ENCODE results near the gene THAP7. TPM values are rescaled to one million over a fixed set of nuclear protein-coding genes. Genes with fewer than 3 reads are reported as not detected.

The THAP7 gene
- total and polyA plus RNA-seq, 11 donors = 15.3 to 39.0 (median 20.3) TPM

- 73 to 91% (median 84%) methylated on average over 12 of the region's 12 CpGs for WGBS, 4 donors
- ATAC-seq = no peak
- Histone ChIP-seq H3K36me3 (no peaks in the 10 kb centered on the region), H3K4me3 (peak overlapping the region in 5 of 12 donors; percentile 34 to 49 (median 41)), H3K9me3 (no peaks in the 10 kb centered on the region), H3K27ac (no peak overlapping the region), H3K27me3 (peaks cover 9 to 52% (median 22%) of the 10 kb centered on the region in 9 donors), H3K4me1 (peaks cover 0 to 13% (median 6%) of the 10 kb centered on the region in 12 donors)
- no peak for TF ChIP-seq POLR2A (IDR thresholded peaks at IDR 0.05)
- TF ChIP-seq CTCF (IDR thresholded peaks at IDR 0.05) = no peak
- peak in 1 of 5 donors; percentile 32 for DNase-seq
- intact Hi-C loops (cut with DNase I) = loop anchor here in 1 of 10 donors (10.0 kb wide), 1 partner anchor 62 kb away; no protein-coding TSS in a partner anchor
Measured at GRCh38 chr22:21032868-21033688, 31.2 kb upstream of the THAP7 start.

- peak in 1 of 5 donors; percentile 61 for DNase-seq
- H3K9me3 ChIP-seq = no peaks in the 10 kb centered on the region
- peaks cover 9 to 52% (median 22%) of the 10 kb centered on the region in 9 donors for H3K27me3 ChIP-seq
- peaks cover 0 to 17% (median 6%) of the 10 kb centered on the region in 12 donors for H3K4me1 ChIP-seq
- ATAC-seq = peak in 2 of 4 donors; percentile 13 to 56
- H3K36me3 ChIP-seq = no peaks in the 10 kb centered on the region
- TF ChIP-seq POLR2A (IDR thresholded peaks at IDR 0.05) (no peak), CTCF (IDR thresholded peaks at IDR 0.05) (no peak)
- H3K4me3 ChIP-seq = peak within 1 kb of the TSS in 11 of 12 donors; percentile 1 to 51 (median 41)
- 5 to 17% (median 7%) methylated on average over 13 to 59 of the region's 59 CpGs for WGBS, 4 donors
- H3K27ac ChIP-seq = no peak within 1 kb of the TSS
- intact Hi-C loops (cut with DNase I) = loop anchor here in 1 of 10 donors (10.0 kb wide), 1 partner anchor 63 kb away; no protein-coding TSS in a partner anchor
Measured at GRCh38 chr22:21032037-21032867, 30.3 kb upstream of the THAP7 start, which contains the start of gene SLC7A4. SLC7A4 (minus strand) TSS chr22:21032561; CDS start chr22:21031812, 749 bp downstream.

GRCh38 chr22:21031545-21032036 is 29.7 kb upstream of the THAP7 start:
- intact Hi-C loops (cut with DNase I) = loop anchor here in 1 of 10 donors (10.0 kb wide), 1 partner anchor 63 kb away; no protein-coding TSS in a partner anchor
- peaks cover 9 to 52% (median 22%) of the 10 kb centered on the region in 9 donors for H3K27me3 ChIP-seq

More at GRCh38 chr22:21031545-21032036, 29.7 kb upstream of the THAP7 start:
- Histone ChIP-seq H3K4me1 (peaks cover 0 to 17% (median 6%) of the 10 kb centered on the region in 12 donors), H3K36me3 (no peaks in the 10 kb centered on the region), H3K4me3 (peak overlapping the region in 5 of 12 donors; percentile 41 to 51 (median 49)), H3K9me3 (no peaks in the 10 kb centered on the region), H3K27ac (no peak overlapping the region)
- TF ChIP-seq CTCF (IDR thresholded peaks at IDR 0.05) = no peak
- no peak for TF ChIP-seq POLR2A (IDR thresholded peaks at IDR 0.05)
- 76 to 90% (median 86%) methylated on average over 9 to 18 of the region's 18 CpGs for WGBS, 4 donors
- no peak for DNase-seq
- ATAC-seq = peak in 1 of 4 donors; percentile 5
